ENCODE data around the gene DHRSX. TPM values are rescaled to one million over a fixed set of nuclear protein-coding genes. Genes with fewer than 3 reads are reported as not detected.

Gene DHRSX
- total and polyA plus RNA-seq, 9 of the 15 experiments (the other 6 are each of a cell fraction or from before 2014, with no cell fraction given): 0.59 to 11.0 (median 6.2) TPM

DNA sequence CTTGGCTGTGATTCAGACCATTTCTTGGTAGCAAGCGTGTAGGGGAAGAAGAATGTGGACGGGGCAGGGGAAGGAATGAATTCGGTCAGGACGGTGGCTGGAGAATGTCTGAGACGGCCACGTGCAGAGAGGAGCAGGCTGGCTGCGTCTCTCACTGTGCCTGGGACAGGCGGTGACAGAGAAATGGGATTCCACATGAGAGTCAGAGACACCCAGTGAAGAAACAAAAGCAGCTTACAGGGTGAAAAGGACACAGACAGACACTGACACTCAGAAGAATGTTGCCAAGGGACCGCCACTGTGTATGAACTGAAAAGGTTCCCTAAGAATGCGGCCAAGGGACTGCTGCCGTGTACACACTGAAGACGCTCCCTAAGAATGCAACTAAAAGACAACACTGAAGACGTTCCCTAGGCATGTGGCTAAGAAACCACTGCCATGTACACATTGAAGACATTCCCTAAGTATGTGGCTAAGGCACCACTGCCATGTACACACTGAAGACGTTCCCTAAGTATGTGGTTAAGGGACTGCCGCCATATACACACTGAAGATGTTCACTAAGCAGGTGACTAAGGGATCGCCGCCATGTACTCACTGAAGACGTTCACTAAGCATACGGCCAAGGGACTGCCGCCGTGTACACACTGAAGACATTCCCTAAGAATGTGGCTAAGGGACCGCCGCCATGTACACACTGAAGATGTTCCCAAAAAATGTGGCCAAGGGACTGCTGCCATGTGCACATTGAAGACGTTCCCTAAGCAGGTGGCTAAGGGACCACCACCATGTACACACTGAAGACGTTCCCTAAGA, 49.1 kb downstream of the DHRSX start (continued):
- TF ChIP-seq, protein P1, sequence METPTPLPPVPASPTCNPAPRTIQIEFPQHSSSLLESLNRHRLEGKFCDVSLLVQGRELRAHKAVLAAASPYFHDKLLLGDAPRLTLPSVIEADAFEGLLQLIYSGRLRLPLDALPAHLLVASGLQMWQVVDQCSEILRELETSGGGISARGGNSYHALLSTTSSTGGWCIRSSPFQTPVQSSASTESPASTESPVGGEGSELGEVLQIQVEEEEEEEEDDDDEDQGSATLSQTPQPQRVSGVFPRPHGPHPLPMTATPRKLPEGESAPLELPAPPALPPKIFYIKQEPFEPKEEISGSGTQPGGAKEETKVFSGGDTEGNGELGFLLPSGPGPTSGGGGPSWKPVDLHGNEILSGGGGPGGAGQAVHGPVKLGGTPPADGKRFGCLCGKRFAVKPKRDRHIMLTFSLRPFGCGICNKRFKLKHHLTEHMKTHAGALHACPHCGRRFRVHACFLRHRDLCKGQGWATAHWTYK (CRISPR knock-in tag; IDR thresholded peaks at IDR 0.05): no peak
- TF ChIP-seq, protein P2, sequence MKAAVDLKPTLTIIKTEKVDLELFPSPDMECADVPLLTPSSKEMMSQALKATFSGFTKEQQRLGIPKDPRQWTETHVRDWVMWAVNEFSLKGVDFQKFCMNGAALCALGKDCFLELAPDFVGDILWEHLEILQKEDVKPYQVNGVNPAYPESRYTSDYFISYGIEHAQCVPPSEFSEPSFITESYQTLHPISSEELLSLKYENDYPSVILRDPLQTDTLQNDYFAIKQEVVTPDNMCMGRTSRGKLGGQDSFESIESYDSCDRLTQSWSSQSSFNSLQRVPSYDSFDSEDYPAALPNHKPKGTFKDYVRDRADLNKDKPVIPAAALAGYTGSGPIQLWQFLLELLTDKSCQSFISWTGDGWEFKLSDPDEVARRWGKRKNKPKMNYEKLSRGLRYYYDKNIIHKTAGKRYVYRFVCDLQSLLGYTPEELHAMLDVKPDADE (conservative IDR thresholded peaks at IDR 0.05; ENCODE audit: control insufficient read depth, low read depth, low read length): no peak
- TF ChIP-seq, protein P3, sequence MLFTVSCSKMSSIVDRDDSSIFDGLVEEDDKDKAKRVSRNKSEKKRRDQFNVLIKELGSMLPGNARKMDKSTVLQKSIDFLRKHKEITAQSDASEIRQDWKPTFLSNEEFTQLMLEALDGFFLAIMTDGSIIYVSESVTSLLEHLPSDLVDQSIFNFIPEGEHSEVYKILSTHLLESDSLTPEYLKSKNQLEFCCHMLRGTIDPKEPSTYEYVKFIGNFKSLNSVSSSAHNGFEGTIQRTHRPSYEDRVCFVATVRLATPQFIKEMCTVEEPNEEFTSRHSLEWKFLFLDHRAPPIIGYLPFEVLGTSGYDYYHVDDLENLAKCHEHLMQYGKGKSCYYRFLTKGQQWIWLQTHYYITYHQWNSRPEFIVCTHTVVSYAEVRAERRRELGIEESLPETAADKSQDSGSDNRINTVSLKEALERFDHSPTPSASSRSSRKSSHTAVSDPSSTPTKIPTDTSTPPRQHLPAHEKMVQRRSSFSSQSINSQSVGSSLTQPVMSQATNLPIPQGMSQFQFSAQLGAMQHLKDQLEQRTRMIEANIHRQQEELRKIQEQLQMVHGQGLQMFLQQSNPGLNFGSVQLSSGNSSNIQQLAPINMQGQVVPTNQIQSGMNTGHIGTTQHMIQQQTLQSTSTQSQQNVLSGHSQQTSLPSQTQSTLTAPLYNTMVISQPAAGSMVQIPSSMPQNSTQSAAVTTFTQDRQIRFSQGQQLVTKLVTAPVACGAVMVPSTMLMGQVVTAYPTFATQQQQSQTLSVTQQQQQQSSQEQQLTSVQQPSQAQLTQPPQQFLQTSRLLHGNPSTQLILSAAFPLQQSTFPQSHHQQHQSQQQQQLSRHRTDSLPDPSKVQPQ (CRISPR knock-in tag; IDR thresholded peaks at IDR 0.05; ENCODE audit: borderline replicate concordance): no peak
- no peak for TF ChIP-seq SAFB (IDR thresholded peaks at IDR 0.05; ENCODE audit: borderline replicate concordance, low read depth, low read length)
- no peak for TF ChIP-seq GTF2F1 (IDR thresholded peaks at IDR 0.05; ENCODE audit: low read depth, low read length)
- peak in 1 of 2 experiments; percentile 92; a peak in 2 of 4 replicates for TF ChIP-seq TEAD1 (CRISPR knock-in tag; IDR thresholded peaks at IDR 0.05)
- no peak for TF ChIP-seq HOXB6 (CRISPR knock-in tag; IDR thresholded peaks at IDR 0.05; ENCODE audit: borderline replicate concordance)
- TF ChIP-seq NR2C1 (IDR thresholded peaks at IDR 0.05): no peak
- TF ChIP-seq NR2C1 (tag; IDR thresholded peaks at IDR 0.05): no peak
- peak; percentile 30 for TF ChIP-seq L3MBTL2 (IDR thresholded peaks at IDR 0.05)
- peak; percentile 26 for TF ChIP-seq NFATC3 (IDR thresholded peaks at IDR 0.05)
- no peak for TF ChIP-seq YBX1 (IDR thresholded peaks at IDR 0.05)
- no peak for TF ChIP-seq ZNF175 (CRISPR knock-in tag; IDR thresholded peaks at IDR 0.05; ENCODE audit: low read depth)
- peak in 1 of 2 experiments; percentile 77; a peak in 1 of 3 replicates for TF ChIP-seq CBX3 (IDR thresholded peaks at IDR 0.05; ENCODE audit: borderline replicate concordance in 1 of 2, low read length in 2 of 2)
- TF ChIP-seq CSDE1 (IDR thresholded peaks at IDR 0.05): no peak
- TF ChIP-seq BRD4 (IDR thresholded peaks at IDR 0.05): no peak
- TF ChIP-seq PTTG1 (tag; IDR thresholded peaks at IDR 0.05; ENCODE audit: low read depth): no peak
- TF ChIP-seq ZNF766 (CRISPR knock-in tag; conservative IDR thresholded peaks at IDR 0.05): peak; percentile 64
- TF ChIP-seq NFIC (IDR thresholded peaks at IDR 0.05): peak; percentile 79
- no peak for TF ChIP-seq PHF21A (IDR thresholded peaks at IDR 0.05; ENCODE audit: borderline replicate concordance, low read depth)
- TF ChIP-seq BDP1 (IDR thresholded peaks at IDR 0.05; ENCODE audit: insufficient read depth, insufficient read length): no peak
- TF ChIP-seq, protein P4, sequence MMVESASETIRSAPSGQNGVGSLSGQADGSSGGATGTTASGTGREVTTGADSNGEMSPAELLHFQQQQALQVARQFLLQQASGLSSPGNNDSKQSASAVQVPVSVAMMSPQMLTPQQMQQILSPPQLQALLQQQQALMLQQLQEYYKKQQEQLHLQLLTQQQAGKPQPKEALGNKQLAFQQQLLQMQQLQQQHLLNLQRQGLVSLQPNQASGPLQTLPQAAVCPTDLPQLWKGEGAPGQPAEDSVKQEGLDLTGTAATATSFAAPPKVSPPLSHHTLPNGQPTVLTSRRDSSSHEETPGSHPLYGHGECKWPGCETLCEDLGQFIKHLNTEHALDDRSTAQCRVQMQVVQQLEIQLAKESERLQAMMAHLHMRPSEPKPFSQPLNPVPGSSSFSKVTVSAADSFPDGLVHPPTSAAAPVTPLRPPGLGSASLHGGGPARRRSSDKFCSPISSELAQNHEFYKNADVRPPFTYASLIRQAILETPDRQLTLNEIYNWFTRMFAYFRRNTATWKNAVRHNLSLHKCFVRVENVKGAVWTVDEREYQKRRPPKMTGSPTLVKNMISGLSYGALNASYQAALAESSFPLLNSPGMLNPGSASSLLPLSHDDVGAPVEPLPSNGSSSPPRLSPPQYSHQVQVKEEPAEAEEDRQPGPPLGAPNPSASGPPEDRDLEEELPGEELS (CRISPR knock-in tag; IDR thresholded peaks at IDR 0.05; ENCODE audit: borderline replicate concordance): no peak
